ENCODE measurements around the gene TEF.

Gene TEF

GRCh38 chr22:41405588-41405987, 23.8 kb downstream of the TEF start:
- TF ChIP-seq, protein P1, sequence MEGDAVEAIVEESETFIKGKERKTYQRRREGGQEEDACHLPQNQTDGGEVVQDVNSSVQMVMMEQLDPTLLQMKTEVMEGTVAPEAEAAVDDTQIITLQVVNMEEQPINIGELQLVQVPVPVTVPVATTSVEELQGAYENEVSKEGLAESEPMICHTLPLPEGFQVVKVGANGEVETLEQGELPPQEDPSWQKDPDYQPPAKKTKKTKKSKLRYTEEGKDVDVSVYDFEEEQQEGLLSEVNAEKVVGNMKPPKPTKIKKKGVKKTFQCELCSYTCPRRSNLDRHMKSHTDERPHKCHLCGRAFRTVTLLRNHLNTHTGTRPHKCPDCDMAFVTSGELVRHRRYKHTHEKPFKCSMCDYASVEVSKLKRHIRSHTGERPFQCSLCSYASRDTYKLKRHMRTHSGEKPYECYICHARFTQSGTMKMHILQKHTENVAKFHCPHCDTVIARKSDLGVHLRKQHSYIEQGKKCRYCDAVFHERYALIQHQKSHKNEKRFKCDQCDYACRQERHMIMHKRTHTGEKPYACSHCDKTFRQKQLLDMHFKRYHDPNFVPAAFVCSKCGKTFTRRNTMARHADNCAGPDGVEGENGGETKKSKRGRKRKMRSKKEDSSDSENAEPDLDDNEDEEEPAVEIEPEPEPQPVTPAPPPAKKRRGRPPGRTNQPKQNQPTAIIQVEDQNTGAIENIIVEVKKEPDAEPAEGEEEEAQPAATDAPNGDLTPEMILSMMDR (IDR thresholded peaks at IDR 0.05; ENCODE audit: insufficient read depth, low read depth, low read length, missing control alignments): no peak
- DNase-seq (ENCODE audit: low read depth): no peak
- no peak overlapping the region for H3K4me3 ChIP-seq (ENCODE audit: low read length)

DNA sequence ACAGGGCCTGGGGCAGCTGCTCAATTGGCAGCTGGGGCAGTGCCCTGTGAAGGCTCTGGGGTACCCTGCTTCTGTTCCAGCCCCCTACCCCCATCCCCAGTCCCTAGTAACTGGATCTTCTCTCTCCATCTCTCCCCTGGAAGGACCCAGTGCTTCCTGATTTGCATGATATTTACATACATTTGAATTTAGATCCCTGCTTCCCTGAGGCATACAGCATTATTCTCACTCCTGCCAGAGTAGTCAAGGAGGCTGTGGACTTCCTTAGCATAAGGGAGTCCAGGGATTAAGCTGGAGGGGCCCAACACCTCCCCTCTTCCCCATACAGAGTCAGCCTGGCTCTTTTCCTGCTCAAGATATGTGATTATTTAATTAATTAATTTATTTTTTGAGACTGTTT, 24.7 kb downstream of the TEF start:
- DNase-seq (ENCODE audit: low read depth): no peak
- TF ChIP-seq, protein P1 (IDR thresholded peaks at IDR 0.05; ENCODE audit: insufficient read depth, low read depth, low read length, missing control alignments): no peak
- H3K4me3 ChIP-seq (ENCODE audit: low read length): no peak overlapping the region

GRCh38 chr22:41407433-41407832, 25.7 kb downstream of the TEF start:
- no peak overlapping the region for H3K4me3 ChIP-seq (ENCODE audit: low read length)
- no peak for DNase-seq (ENCODE audit: low read depth)
- TF ChIP-seq, protein P1 (IDR thresholded peaks at IDR 0.05; ENCODE audit: insufficient read depth, low read depth, low read length, missing control alignments): no peak

- TF ChIP-seq, protein P1 (IDR thresholded peaks at IDR 0.05; ENCODE audit: insufficient read depth, low read depth, low read length, missing control alignments): no peak
- H3K4me3 ChIP-seq (ENCODE audit: low read length): no peak overlapping the region
Observed at GRCh38 chr22:41408665-41409064, 26.9 kb downstream of the TEF start.

GRCh38 chr22:41410311-41410751, 28.6 kb downstream of the TEF start:
- no peak for DNase-seq (ENCODE audit: low read depth)
- H3K4me3 ChIP-seq (ENCODE audit: low read length): no peak overlapping the region
- TF ChIP-seq, protein P1 (IDR thresholded peaks at IDR 0.05; ENCODE audit: insufficient read depth, low read depth, low read length, missing control alignments): no peak

More at GRCh38 chr22:41408665-41409064, 26.9 kb downstream of the TEF start:
- no peak for DNase-seq (ENCODE audit: low read depth)

DNA sequence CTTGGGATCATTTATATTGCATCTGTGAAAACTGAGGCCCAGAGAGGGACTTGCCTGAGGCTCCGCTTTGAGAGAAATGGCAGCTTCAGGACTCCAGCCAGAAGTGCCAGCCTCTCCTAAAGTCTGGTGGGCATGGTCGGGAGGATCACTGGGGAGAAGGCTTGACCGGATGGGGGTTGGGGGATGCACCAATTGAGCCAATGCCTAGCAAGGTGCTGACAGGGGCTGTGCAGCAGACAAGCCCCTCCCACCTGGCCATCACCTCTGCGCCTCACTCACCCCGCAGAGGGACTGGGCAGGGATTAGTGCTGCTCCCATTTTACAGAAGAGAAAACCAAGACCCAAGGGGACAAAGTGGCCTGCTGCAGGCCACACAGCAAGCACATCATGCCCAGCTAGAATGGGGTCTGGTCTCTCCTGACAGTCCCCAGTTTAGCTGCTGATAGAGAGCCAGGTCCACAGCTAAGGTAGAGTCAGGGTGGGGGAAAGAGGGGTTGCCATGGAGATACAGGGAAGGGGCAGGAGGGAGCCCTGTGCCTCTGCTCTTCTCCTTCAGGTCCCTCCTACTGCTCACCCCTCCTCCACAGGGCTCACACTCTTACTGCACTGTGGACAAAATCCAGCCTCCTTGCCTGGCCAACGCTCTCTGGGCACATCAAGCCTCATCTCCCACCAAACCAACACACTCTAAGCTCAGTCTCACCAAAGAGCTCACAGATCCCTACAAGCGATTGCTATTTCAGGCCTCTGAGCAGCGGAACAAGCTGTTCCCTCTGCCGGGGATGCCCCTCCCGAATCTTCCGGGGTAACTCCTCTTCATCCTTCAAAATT, 29.5 kb downstream of the TEF start:
- TF ChIP-seq, protein P1 (IDR thresholded peaks at IDR 0.05; ENCODE audit: insufficient read depth, low read depth, low read length, missing control alignments): no peak
- no peak for DNase-seq (ENCODE audit: low read depth)
- no peak overlapping the region for H3K4me3 ChIP-seq (ENCODE audit: low read length)

DNA sequence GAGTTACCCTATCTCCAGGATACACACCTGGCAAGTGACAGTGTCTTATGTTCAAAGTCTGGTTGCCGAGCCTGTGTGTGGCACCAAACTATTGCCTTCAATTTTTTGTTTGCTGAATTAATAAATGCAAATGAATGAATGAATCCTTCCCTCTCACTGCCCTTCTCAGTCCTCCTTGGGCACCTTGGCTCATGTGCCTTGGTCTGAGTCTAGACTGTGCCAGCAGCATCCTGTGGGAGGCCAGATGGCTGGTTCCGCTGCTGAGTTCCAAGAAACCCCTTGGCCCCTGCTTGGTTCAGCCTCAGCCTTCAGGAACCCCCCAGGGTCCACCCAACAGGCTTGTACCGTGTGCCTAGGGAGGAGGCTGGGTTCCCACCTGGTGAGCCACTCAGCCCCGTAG, 33.8 kb downstream of the TEF start:
- DNase-seq (ENCODE audit: low read depth): no peak
- TF ChIP-seq, protein P1 (IDR thresholded peaks at IDR 0.05; ENCODE audit: insufficient read depth, low read depth, low read length, missing control alignments): no peak
- no peak overlapping the region for H3K4me3 ChIP-seq (ENCODE audit: low read length)
